Nephron (organoid): ENCODE data around the gene SULT1A1.
A peak's percentile ranks its signal among the peaks of the same experiment; 100 is the strongest.
"Not testable (repeated sequence)": the region's sequence is repeated elsewhere in the genome, so short reads cannot be mapped to it uniquely, and the experiment has no call there.

Experiments
- H3K27ac Mint-ChIP-seq, 3 experiments: 2 replicates each; pipeline ENCODE4 v1.8.0; 2020; ENCODE audit warnings: mixed read lengths in 3 of 3, mild to moderate bottlenecking in 2 of 3, moderate library complexity in 1 of 3
- H3K27me3 Mint-ChIP-seq: 2 replicates; pipeline ENCODE4 v1.8.0; 2021; ENCODE audit warnings: low read depth, mild to moderate bottlenecking, moderate library complexity, mixed read lengths
- H3K36me3 Mint-ChIP-seq: 2 replicates; pipeline ENCODE4 v1.8.0; 2020; ENCODE audit warnings: low read depth, mixed read lengths
- H3K4me1 Mint-ChIP-seq: 2 replicates; pipeline ENCODE4 v1.8.0; 2020; ENCODE audit warnings: mixed read lengths
- H3K4me3 Mint-ChIP-seq, 3 experiments: 2 replicates each; pipeline ENCODE4 v1.8.0; 2020; ENCODE audit warnings: mild to moderate bottlenecking in 3 of 3, mixed read lengths in 3 of 3, moderate library complexity in 2 of 3
- H3K9me3 Mint-ChIP-seq: 2 replicates; pipeline ENCODE4 v1.8.0; 2020; ENCODE audit warnings: mixed read lengths
- CTCF ChIP-seq, 3 experiments: fragments of 200-600 bp; sonication (generic); IDR thresholded peaks; one replicate each; pipeline ENCODE4 v1.5.0; 2021; ENCODE audit warnings: antibody characterized with exemption in 3 of 3; ENCODE audit not compliant: unreplicated experiment in 3 of 3

Gene SULT1A1

GRCh38 chr16:28569968-28570752, 39.7 kb downstream of the SULT1A1 start:
- Mint-ChIP-seq H3K27me3 (peaks cover 3% of the 10 kb centered on the region), H3K4me1 (peaks cover 39% of the 10 kb centered on the region)
- no peak for TF ChIP-seq CTCF (IDR thresholded peaks at IDR 0.05; ENCODE audit: unreplicated experiment in 3 of 3)

GRCh38 chr16:28569021-28569420, 40.8 kb downstream of the SULT1A1 start:
- Mint-ChIP-seq H3K4me1 (peaks cover 31% of the 10 kb centered on the region), H3K36me3 (peaks cover 30% of the 10 kb centered on the region), H3K27ac (peak overlapping the region in 2 of 3 experiments; percentile 22 to 23), H3K27me3 (peaks cover 3% of the 10 kb centered on the region), H3K4me3 (no peak overlapping the region), H3K9me3 (peaks cover 13% of the 10 kb centered on the region)
- TF ChIP-seq CTCF (IDR thresholded peaks at IDR 0.05; ENCODE audit: unreplicated experiment in 3 of 3) = no peak

More at GRCh38 chr16:28569968-28570752, 39.7 kb downstream of the SULT1A1 start:
- Mint-ChIP-seq H3K4me3 (no peak overlapping the region), H3K27ac (no peak overlapping the region), H3K36me3 (peaks cover 22% of the 10 kb centered on the region), H3K9me3 (peaks cover 13% of the 10 kb centered on the region)

- TF ChIP-seq CTCF (IDR thresholded peaks at IDR 0.05; ENCODE audit: unreplicated experiment in 3 of 3) = no peak
- peaks cover 16% of the 10 kb centered on the region for H3K4me1 Mint-ChIP-seq
These were observed 42.6 kb downstream of the SULT1A1 start for GRCh38 chr16:28567292-28567691.

GRCh38 chr16:28566233-28566925, 43.5 kb downstream of the SULT1A1 start:
- Mint-ChIP-seq H3K9me3 (peaks cover 13% of the 10 kb centered on the region), H3K4me1 (peaks cover 11% of the 10 kb centered on the region), H3K36me3 (peaks cover 35% of the 10 kb centered on the region)
- not testable (repeated sequence) for H3K27ac Mint-ChIP-seq, H3K27me3 Mint-ChIP-seq, H3K4me3 Mint-ChIP-seq

More at GRCh38 chr16:28567292-28567691, 42.6 kb downstream of the SULT1A1 start:
- H3K4me3 Mint-ChIP-seq = no peak overlapping the region
- H3K27me3 Mint-ChIP-seq = peaks cover 3% of the 10 kb centered on the region
- peaks cover 31% of the 10 kb centered on the region for H3K36me3 Mint-ChIP-seq
- H3K9me3 Mint-ChIP-seq = peaks cover 13% of the 10 kb centered on the region
- H3K27ac Mint-ChIP-seq = no peak overlapping the region

GRCh38 chr16:28563218-28563617, 46.6 kb downstream of the SULT1A1 start:
- Mint-ChIP-seq H3K4me3 (no peak overlapping the region), H3K9me3 (peaks cover 13% of the 10 kb centered on the region), H3K36me3 (peaks cover 53% of the 10 kb centered on the region), H3K27me3 (no peaks in the 10 kb centered on the region), H3K27ac (no peak overlapping the region), H3K4me1 (peaks cover 6% of the 10 kb centered on the region)
- no peak for TF ChIP-seq CTCF (IDR thresholded peaks at IDR 0.05; ENCODE audit: unreplicated experiment in 3 of 3)

GRCh38 chr16:28562199-28562598, 47.6 kb downstream of the SULT1A1 start:
- no peaks in the 10 kb centered on the region for H3K27me3 Mint-ChIP-seq
- H3K27ac Mint-ChIP-seq = no peak overlapping the region
- peaks cover 7% of the 10 kb centered on the region for H3K9me3 Mint-ChIP-seq
- peaks cover 52% of the 10 kb centered on the region for H3K36me3 Mint-ChIP-seq
- H3K4me3 Mint-ChIP-seq = no peak overlapping the region
- TF ChIP-seq CTCF (IDR thresholded peaks at IDR 0.05; ENCODE audit: unreplicated experiment in 3 of 3) = no peak
- H3K4me1 Mint-ChIP-seq = peaks cover 10% of the 10 kb centered on the region
